ENCODE results near the gene AFMID. TPM values are rescaled to one million over a fixed set of nuclear protein-coding genes. Genes with fewer than 3 reads are reported as not detected.
A peak's percentile ranks its signal among the peaks of the same experiment; 100 is the strongest.

The AFMID gene
- total RNA-seq, 1 experiment from 2014 or later, result 65.8 TPM

DNA sequence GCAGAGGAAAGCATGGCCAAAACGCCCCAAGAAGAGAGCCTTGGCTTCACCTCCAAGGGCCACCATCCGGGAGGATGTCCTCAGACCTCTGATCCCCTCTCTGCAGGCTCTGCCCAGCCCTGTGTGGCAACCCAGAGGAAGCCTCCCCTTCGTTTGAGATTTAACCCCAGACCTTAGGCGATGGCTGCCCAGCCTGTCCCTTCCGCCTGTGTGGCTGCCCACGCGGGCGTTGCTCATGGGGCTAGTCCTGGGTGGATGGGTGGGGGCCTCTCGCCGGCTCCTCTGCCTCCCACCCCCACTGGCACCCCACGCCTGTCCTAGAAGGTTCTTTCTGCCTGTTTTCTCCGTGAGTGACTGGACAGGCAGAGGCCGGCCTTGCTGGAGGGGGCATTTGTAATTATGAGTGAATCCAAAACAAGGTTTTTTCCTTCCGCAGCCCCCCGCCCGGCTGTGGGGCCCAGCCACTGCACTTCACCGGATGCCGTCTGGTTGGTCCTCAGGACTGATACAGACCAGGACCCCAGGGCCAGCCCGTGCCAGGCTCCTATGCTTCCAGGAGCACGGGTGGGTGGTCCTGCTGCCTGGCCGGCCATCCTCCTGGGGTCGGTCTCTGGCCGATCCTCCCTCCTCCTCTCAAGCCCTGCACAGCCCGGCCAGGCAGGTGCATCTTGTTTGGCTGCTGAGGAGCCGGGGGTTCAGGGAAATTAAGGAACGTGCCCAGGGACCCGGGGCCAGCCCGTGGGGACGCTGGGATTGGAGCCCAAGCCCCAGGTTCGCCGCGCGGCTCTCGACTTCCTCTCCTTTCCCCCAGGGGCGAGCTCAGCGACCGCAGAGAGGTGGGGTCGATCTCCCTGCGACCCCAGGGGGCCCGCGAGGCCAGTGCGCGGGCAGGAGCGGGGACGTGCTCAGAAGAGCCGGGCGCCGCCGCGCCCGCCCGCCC, 44.1 kb downstream of the AFMID start, which contains the start of gene TMEM235:
TMEM235 (plus strand) TSS at position 636 of the 940 bp plus-strand sequence. CDS start 393 bp downstream, outside the sequence.
- no peak for TF ChIP-seq SRF (IDR thresholded peaks at IDR 0.05; ENCODE audit: low read depth)
- TF ChIP-seq ELF1 (IDR thresholded peaks at IDR 0.05; ENCODE audit: borderline replicate concordance, low read depth), result no peak
- TF ChIP-seq, protein P1, sequence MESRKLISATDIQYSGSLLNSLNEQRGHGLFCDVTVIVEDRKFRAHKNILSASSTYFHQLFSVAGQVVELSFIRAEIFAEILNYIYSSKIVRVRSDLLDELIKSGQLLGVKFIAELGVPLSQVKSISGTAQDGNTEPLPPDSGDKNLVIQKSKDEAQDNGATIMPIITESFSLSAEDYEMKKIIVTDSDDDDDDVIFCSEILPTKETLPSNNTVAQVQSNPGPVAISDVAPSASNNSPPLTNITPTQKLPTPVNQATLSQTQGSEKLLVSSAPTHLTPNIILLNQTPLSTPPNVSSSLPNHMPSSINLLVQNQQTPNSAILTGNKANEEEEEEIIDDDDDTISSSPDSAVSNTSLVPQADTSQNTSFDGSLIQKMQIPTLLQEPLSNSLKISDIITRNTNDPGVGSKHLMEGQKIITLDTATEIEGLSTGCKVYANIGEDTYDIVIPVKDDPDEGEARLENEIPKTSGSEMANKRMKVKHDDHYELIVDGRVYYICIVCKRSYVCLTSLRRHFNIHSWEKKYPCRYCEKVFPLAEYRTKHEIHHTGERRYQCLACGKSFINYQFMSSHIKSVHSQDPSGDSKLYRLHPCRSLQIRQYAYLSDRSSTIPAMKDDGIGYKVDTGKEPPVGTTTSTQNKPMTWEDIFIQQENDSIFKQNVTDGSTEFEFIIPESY (IDR thresholded peaks at IDR 0.05; ENCODE audit: extremely low read depth, insufficient replicate concordance, low read length), result no peak
- DNase-seq (ENCODE audit: low read depth, low spot score) (no peak), ATAC-seq (peak; percentile 19; the same call in 1 of the 2 replicates)
- Histone ChIP-seq H3K27me3 (ENCODE audit: insufficient read depth, low read length) (no peaks in the 10 kb centered on the region), H3K4me3 (replicated peaks in 1 of 2; ENCODE audit: low read depth in 1 of 2, low read length in 2 of 2) (no peak within 1 kb of the TSS), H3K9me2 (ENCODE audit: insufficient read depth) (no peaks in the 10 kb centered on the region), H3K4me2 (ENCODE audit: low read length) (no peak within 1 kb of the TSS), H3K9me3 (ENCODE audit: control insufficient read depth in 1 of 2, insufficient read depth in 1 of 2, low read depth in 1 of 2, low read length in 2 of 2) (no peaks in the 10 kb centered on the region), H3K27ac (ENCODE audit: low read depth, low read length) (no peak within 1 kb of the TSS; the same call in 1 of the 2 replicates), H3K4me1 (ENCODE audit: control insufficient read depth in 1 of 2, insufficient read depth in 2 of 2, low read length in 2 of 2) (no peaks in the 10 kb centered on the region), H4K20me1 (ENCODE audit: insufficient read depth) (no peaks in the 10 kb centered on the region), H3K79me2 (ENCODE audit: insufficient read depth, low read length) (no peaks in the 10 kb centered on the region), H3K9ac (ENCODE audit: low read length) (no peak within 1 kb of the TSS), H2AFZ (ENCODE audit: low read depth, low read length, poor library complexity, severe bottlenecking) (no peak within 1 kb of the TSS), H3K36me3 (ENCODE audit: control insufficient read depth in 1 of 2, insufficient read depth in 2 of 2, low read length in 2 of 2) (no peaks in the 10 kb centered on the region)
- RAD21 ChIA-PET (ENCODE audit: low non-redundant PET in 1 of 2, low total read pairs in 2 of 2, uncharacterized antibody in 2 of 2, unreplicated experiment in 2 of 2), result no interaction called here
- CTCF ChIA-PET, result no interaction called here
- BruUV-seq (replicated peaks), result no TSS peak
- POLR2A ChIA-PET, result interaction anchor here (0.6 kb wide), 1 partner anchor 137 kb away, joined by 4 read pairs; no protein-coding TSS in a partner anchor
- intact Hi-C loops (cut with micrococcal nuclease), result no loop called here
